HepG2 (cell line): ENCODE data around the gene IMMT. TPM values are rescaled to one million over a fixed set of nuclear protein-coding genes. Genes with fewer than 3 reads are reported as not detected.

Experiments used
- ATAC-seq: fragments of 200-7000 bp; cut with Tn5 transposase; 3 replicates; pipeline ENCODE4 v1.9.1; 2020; ENCODE audit warnings: mild to moderate bottlenecking, moderate library complexity
- BruUV-seq: library from RNA; stranded (reverse); fragments of 400-500 nt; replicated peaks from 2 replicates; lab custom pipeline; 2021; lab: Mats Ljungman, UMichigan
- CTCF ChIA-PET: fragments of 300-600 bp; formaldehyde crosslinking; extraction: SDS; loops from one replicate; lab custom pipeline; 2021; ENCODE audit warnings: low total read pairs, inconsistent platforms, low intra/inter-chr PET ratio; lab: Yijun Ruan, JAX
- POLR2A ChIA-PET: fragments of 350-600 bp; sonication (Branson Sonifier 250); formaldehyde crosslinking; loops from one replicate; lab custom pipeline; 2020; ENCODE audit warnings: antibody characterized with exemption, inconsistent platforms; lab: Yijun Ruan, JAX
- DNase-seq: peaks from one replicate; pipeline ENCODE4 v3.0.0-alpha.2; 2015; ENCODE audit warnings: low spot score
- FAIRE-seq: peaks from 3 replicates; lab custom pipeline; 2011; peaks lifted over from hg19 to GRCh38; lab: Jason Lieb, UNC
- H2AFZ ChIP-seq: one replicate; pipeline ENCODE4 v1.6.1; 2011; ENCODE audit warnings: low read length, inconsistent platforms
- H3K27ac ChIP-seq: fragments of 300-600 bp; 3 replicates; pipeline ENCODE4 v1.8.0; 2011; ENCODE audit warnings: mixed run types, mild to moderate bottlenecking, mixed read lengths, low read length, inconsistent platforms; ENCODE audit not compliant: insufficient read depth; ENCODE audit errors: extremely low read length
- H3K27me3 ChIP-seq, 2 experiments: fragments of 200-600 bp in 1 of 2; 2 replicates in 1 of 2; 3 replicates in 1 of 2; pipeline versions ENCODE4 v1.6.0 to v1.8.0; 2011; ENCODE audit warnings: low read length in 2 of 2, mild to moderate bottlenecking in 2 of 2, moderate library complexity in 2 of 2, inconsistent platforms in 1 of 2; ENCODE audit not compliant: insufficient read depth in 2 of 2, control insufficient read depth in 1 of 2
- H3K36me3 ChIP-seq, 2 experiments: fragments of 200-600 bp in 1 of 2; replicated peaks in 1 of 2; 2 replicates in 1 of 2; 3 replicates in 1 of 2; pipeline versions ENCODE4 v1.5.1 to v1.8.0; 2011; ENCODE audit warnings: low read length in 2 of 2, inconsistent platforms in 1 of 2; ENCODE audit not compliant: insufficient read depth in 2 of 2, control insufficient read depth in 1 of 2
- H3K4me1 ChIP-seq: 2 replicates; pipeline ENCODE4 v1.5.1; 2012; ENCODE audit warnings: low read length, inconsistent platforms; ENCODE audit not compliant: insufficient read depth
- H3K4me2 ChIP-seq: 2 replicates; pipeline ENCODE4 v1.6.0; 2011; ENCODE audit warnings: low read depth, low read length, inconsistent platforms
- H3K4me3 ChIP-seq, 3 experiments: fragments of 200-600 bp in 1 of 3; sonication (generic), shearing (Covaris generic) in 1 of 3; replicated peaks in 1 of 3; 2 replicates each; pipeline ENCODE4 v1.5.1; 2011 to 2016; ENCODE audit warnings: low read length in 3 of 3, inconsistent platforms in 2 of 3, low read depth in 2 of 3, mild to moderate bottlenecking in 2 of 3, control low read depth in 1 of 3, mixed read lengths in 1 of 3; ENCODE audit not compliant: insufficient read depth in 1 of 3
- H3K79me2 ChIP-seq: one replicate; pipeline ENCODE4 v1.6.1; 2011; ENCODE audit warnings: low read length, inconsistent platforms; ENCODE audit not compliant: insufficient read depth
- H3K9ac ChIP-seq: 2 replicates; pipeline ENCODE4 v1.6.0; 2011; ENCODE audit warnings: mild to moderate bottlenecking, low read depth, low read length, inconsistent platforms; ENCODE audit not compliant: insufficient read depth
- H3K9me3 ChIP-seq: 2 replicates; pipeline ENCODE4 v1.5.1; 2012; ENCODE audit warnings: mild to moderate bottlenecking, low read length
- H4K20me1 ChIP-seq: 2 replicates; pipeline ENCODE4 v1.6.0; 2011; ENCODE audit warnings: inconsistent platforms, mild to moderate bottlenecking, low read length, moderate library complexity; ENCODE audit not compliant: insufficient read depth
- ATM ChIP-seq: fragments of 450-650 bp; IDR thresholded peaks from 2 replicates; pipeline ENCODE4 v1.7.1; 2017; ENCODE audit warnings: mild to moderate bottlenecking, borderline replicate concordance
- CC2D1A ChIP-seq: sonication (generic); formaldehyde crosslinking; IDR thresholded peaks from 2 replicates; pipeline ENCODE4 v1.8.1; 2023; ENCODE audit warnings: mild to moderate bottlenecking, missing genetic modification reagents
- CEBPG ChIP-seq: IDR thresholded peaks from 2 replicates; pipeline ENCODE4 v1.6.1; 2016
- DRAP1 ChIP-seq: IDR thresholded peaks from 2 replicates; pipeline ENCODE4 v1.6.1; 2016; ENCODE audit warnings: missing genetic modification reagents, missing compliant biosample characterization
- EED ChIP-seq: sonication (generic); formaldehyde crosslinking; IDR thresholded peaks from 2 replicates; pipeline ENCODE4 v1.5.0; 2020; ENCODE audit warnings: mild to moderate bottlenecking, missing genetic modification reagents
- GMEB2 ChIP-seq: IDR thresholded peaks from 2 replicates; pipeline ENCODE4 v1.6.1; 2016; ENCODE audit warnings: missing biosample characterization, missing genetic modification reagents, low read depth
- JUND ChIP-seq: sonication (generic); formaldehyde crosslinking; IDR thresholded peaks from 2 replicates; pipeline ENCODE4 v1.8.0; 2022; ENCODE audit warnings: mild to moderate bottlenecking, missing genetic modification reagents
- KLF15 ChIP-seq: sonication (generic); formaldehyde crosslinking; IDR thresholded peaks from 2 replicates; pipeline ENCODE4 v1.8.1; 2023; ENCODE audit warnings: borderline replicate concordance, mild to moderate bottlenecking, inconsistent platforms, missing genetic modification reagents, mixed read lengths
- MAFF ChIP-seq: IDR thresholded peaks from 2 replicates; pipeline ENCODE4 v1.6.1; 2011; ENCODE audit warnings: low read depth, low read length, improper control_type of control experiment
- MLLT10 ChIP-seq: sonication (generic); formaldehyde crosslinking; IDR thresholded peaks from 2 replicates; pipeline ENCODE4 v1.4.0; 2020; ENCODE audit warnings: missing genetic modification reagents
- RBAK ChIP-seq: sonication (generic); formaldehyde crosslinking; IDR thresholded peaks from 2 replicates; pipeline ENCODE4 v1.5.1; 2020; ENCODE audit warnings: mild to moderate bottlenecking, missing genetic modification reagents
- RFXAP ChIP-seq: sonication (generic); formaldehyde crosslinking; IDR thresholded peaks from 2 replicates; pipeline ENCODE4 v1.4.0; 2020; ENCODE audit warnings: missing genetic modification reagents, borderline replicate concordance
- SRSF9 ChIP-seq: fragments of 200-400 bp; formaldehyde crosslinking; IDR thresholded peaks from 2 replicates; pipeline ENCODE4 v1.6.1; 2018; ENCODE audit warnings: borderline replicate concordance, mild to moderate bottlenecking, low read depth, low read length; ENCODE audit not compliant: insufficient read depth, poor library complexity, severe bottlenecking
- TFAP4 ChIP-seq: sonication (generic); IDR thresholded peaks from 2 replicates; pipeline ENCODE4 v1.6.1; 2016; ENCODE audit warnings: low read depth, borderline replicate concordance
- TFDP2 ChIP-seq: sonication (generic); formaldehyde crosslinking; IDR thresholded peaks from 2 replicates; pipeline ENCODE4 v1.4.0; 2020; ENCODE audit warnings: missing genetic modification reagents
- ZNF792 ChIP-seq: IDR thresholded peaks from 2 replicates; pipeline ENCODE4 v1.6.1; 2016
- WGBS: methylation state at CpG from one replicate; pipeline ENCODE4 v1.1.6; 2017; ENCODE audit warnings: low lambda C conversion rate; 5-methylcytosine and 5-hydroxymethylcytosine counted together
- in situ Hi-C: cut with HindIII; loops from 2 replicates; pipeline ENCODE4 v1.10.0; 2017; ENCODE audit warnings: low pct_unique_long_range_greater_than_20kb; ENCODE audit not compliant: extremely low pct_ligation_motif_present
- intact Hi-C: fragments of 100-400 bp; cut with micrococcal nuclease; formaldehyde crosslinking; loops from one replicate; pipeline ENCODE4 v1.10.0; 2022; ENCODE audit not compliant: unreplicated experiment
- polyA plus RNA-seq, 8 experiments: library from polyadenylated mRNA; depleted of rRNA in 3 of 8; stranded (reverse) in 7 of 8; unstranded in 1 of 8; fragments of >200 nt; fragmentation: Illumina TruSeq in 4 of 8; extraction: Trizol in 4 of 8; gene quantifications; 2 replicates each; pipeline versions ENCODE4 v1.2.1 to v1.2.3, GENCODE V29; 2011 to 2016; ENCODE audit warnings: low read depth in 4 of 8, missing spikeins in 1 of 8, mixed read lengths in 1 of 8; ENCODE audit not compliant: insufficient read depth in 1 of 8
- total RNA-seq, 5 experiments: library from RNA; depleted of rRNA; stranded (reverse); fragments of >200 nt; fragmentation: Illumina TruSeq; extraction: Trizol; gene quantifications; 2 replicates each; pipeline ENCODE4 v1.2.3, GENCODE V29; 2016; ENCODE audit warnings: low read depth in 1 of 5
- TF ChIP-seq, protein P1 (sequence below): sonication (generic); formaldehyde crosslinking; IDR thresholded peaks from 2 replicates; pipeline ENCODE4 v1.8.0; 2022; ENCODE audit warnings: mild to moderate bottlenecking, missing genetic modification reagents, moderate library complexity

IMMT gene
- total and polyA plus RNA-seq, 2 of the 13 experiments (the other 11 are each of a cell fraction or from before 2014, with no cell fraction given), result 63.5 to 119 TPM

GRCh38 chr2:86243272-86243671, 48.0 kb upstream of the IMMT start (continued):
- TF ChIP-seq, protein P1, sequence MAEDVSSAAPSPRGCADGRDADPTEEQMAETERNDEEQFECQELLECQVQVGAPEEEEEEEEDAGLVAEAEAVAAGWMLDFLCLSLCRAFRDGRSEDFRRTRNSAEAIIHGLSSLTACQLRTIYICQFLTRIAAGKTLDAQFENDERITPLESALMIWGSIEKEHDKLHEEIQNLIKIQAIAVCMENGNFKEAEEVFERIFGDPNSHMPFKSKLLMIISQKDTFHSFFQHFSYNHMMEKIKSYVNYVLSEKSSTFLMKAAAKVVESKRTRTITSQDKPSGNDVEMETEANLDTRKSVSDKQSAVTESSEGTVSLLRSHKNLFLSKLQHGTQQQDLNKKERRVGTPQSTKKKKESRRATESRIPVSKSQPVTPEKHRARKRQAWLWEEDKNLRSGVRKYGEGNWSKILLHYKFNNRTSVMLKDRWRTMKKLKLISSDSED, result no peak
- no peak for TF ChIP-seq SRSF9
- TF ChIP-seq RBAK (CRISPR knock-in tag), result no peak
- TF ChIP-seq MLLT10 (CRISPR knock-in tag), result no peak
- no peak for TF ChIP-seq ZNF792 (CRISPR knock-in tag)
- TF ChIP-seq DRAP1, result no peak
- TF ChIP-seq EED (CRISPR knock-in tag), result no peak

DNA sequence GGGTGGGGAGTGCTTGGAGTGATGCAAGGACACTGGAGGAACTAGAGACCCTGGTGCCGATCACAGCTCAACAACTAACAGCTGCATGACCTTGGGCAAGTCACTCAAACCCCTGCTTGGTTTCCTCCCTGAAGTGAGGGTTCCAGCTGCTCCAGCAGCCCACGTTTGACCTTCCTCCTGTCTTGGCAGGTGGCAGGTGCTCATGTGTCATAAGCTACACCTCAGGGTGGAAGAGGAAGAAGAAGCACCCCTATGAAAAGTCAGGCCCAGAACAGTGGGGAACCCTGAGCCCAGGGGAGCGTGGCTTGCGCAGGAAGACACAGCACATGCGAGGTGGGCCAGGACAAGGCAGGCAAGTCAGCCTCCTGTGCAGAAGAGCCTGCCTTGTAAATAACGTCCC, 46.3 kb upstream of the IMMT start:
- intact Hi-C loops, result no loop called here
- CTCF ChIA-PET, result no interaction called here
- Histone ChIP-seq H3K9ac (no peak overlapping the region), H3K4me3 (no peak overlapping the region), H3K4me1 (peaks cover 5% of the 10 kb centered on the region; the same call in 1 of the 2 replicates), H3K4me2 (no peak overlapping the region), H3K27ac (no peak overlapping the region), H2AFZ (no peak overlapping the region), H3K27me3 (peaks cover 3 to 37% of the 10 kb centered on the region in 2 experiments; a peak in 4 of 5 replicates), H3K79me2 (no peaks in the 10 kb centered on the region), H4K20me1 (no peaks in the 10 kb centered on the region), H3K9me3 (no peaks in the 10 kb centered on the region), H3K36me3 (no peaks in the 10 kb centered on the region)
- FAIRE-seq, result no peak
- no TSS peak for BruUV-seq
- ATAC-seq, result no peak
- DNase-seq, result no peak
- in situ Hi-C loops, result no loop called here
- WGBS, result 44% methylated on average over 6 of the region's 6 CpGs
- POLR2A ChIA-PET, result no interaction called here
- TF ChIP-seq JUND (CRISPR knock-in tag), result no peak
- TF ChIP-seq RFXAP (CRISPR knock-in tag), result no peak
- no peak for TF ChIP-seq TFDP2 (CRISPR knock-in tag)
- no peak for TF ChIP-seq TFAP4
- no peak for TF ChIP-seq MAFF
- TF ChIP-seq CEBPG (CRISPR knock-in tag), result no peak
- TF ChIP-seq GMEB2, result no peak
- TF ChIP-seq KLF15, result no peak
- no peak for TF ChIP-seq ATM
- TF ChIP-seq CC2D1A (CRISPR knock-in tag), result no peak
